Type B pancreatic cell (in vitro differentiated cells): Measurements from ENCODE around the gene FSCN2. TPM values are rescaled to one million over a fixed set of nuclear protein-coding genes. Genes with fewer than 3 reads are reported as not detected.
A peak's percentile ranks its signal among the peaks of the same experiment; 100 is the strongest.

Source experiments
- DNase-seq: peaks from one replicate; pipeline ENCODE4 v3.0.0; 2021; ENCODE audit warnings: mixed read lengths; ENCODE audit not compliant: unreplicated experiment; ENCODE audit errors: extremely low spot score
- H3K27ac Mint-ChIP-seq: 2 replicates; pipeline ENCODE4 v1.8.0; 2021; ENCODE audit warnings: mild to moderate bottlenecking, mixed read lengths
- H3K27me3 Mint-ChIP-seq: 2 replicates; pipeline ENCODE4 v1.8.0; 2021; ENCODE audit warnings: mixed read lengths
- H3K36me3 Mint-ChIP-seq: 2 replicates; pipeline ENCODE4 v1.8.0; 2021; ENCODE audit warnings: mixed read lengths
- H3K4me1 Mint-ChIP-seq: one replicate; pipeline ENCODE4 v1.8.0; 2021; ENCODE audit warnings: mixed read lengths; ENCODE audit not compliant: unreplicated experiment
- H3K4me3 Mint-ChIP-seq: 2 replicates; pipeline ENCODE4 v1.8.0; 2021; ENCODE audit warnings: mild to moderate bottlenecking, mixed read lengths
- H3K9me3 Mint-ChIP-seq: 2 replicates; pipeline ENCODE4 v1.8.0; 2021; ENCODE audit warnings: mixed read lengths
- total RNA-seq: library from RNA; stranded (reverse); gene quantifications from 2 replicates; pipeline ENCODE4 v1.2.1, GENCODE V29; 2021; ENCODE audit warnings: low replicate concordance
- TF ChIP-seq, protein P1 (sequence below): fragments of 200-600 bp; sonication (generic); conservative IDR thresholded peaks from 2 replicates; pipeline ENCODE4 v1.5.0; 2021; ENCODE audit warnings: antibody characterized with exemption, mild to moderate bottlenecking

FSCN2 gene
- total RNA-seq, 1 donor from 2014 or later = 3.8 TPM

DNA sequence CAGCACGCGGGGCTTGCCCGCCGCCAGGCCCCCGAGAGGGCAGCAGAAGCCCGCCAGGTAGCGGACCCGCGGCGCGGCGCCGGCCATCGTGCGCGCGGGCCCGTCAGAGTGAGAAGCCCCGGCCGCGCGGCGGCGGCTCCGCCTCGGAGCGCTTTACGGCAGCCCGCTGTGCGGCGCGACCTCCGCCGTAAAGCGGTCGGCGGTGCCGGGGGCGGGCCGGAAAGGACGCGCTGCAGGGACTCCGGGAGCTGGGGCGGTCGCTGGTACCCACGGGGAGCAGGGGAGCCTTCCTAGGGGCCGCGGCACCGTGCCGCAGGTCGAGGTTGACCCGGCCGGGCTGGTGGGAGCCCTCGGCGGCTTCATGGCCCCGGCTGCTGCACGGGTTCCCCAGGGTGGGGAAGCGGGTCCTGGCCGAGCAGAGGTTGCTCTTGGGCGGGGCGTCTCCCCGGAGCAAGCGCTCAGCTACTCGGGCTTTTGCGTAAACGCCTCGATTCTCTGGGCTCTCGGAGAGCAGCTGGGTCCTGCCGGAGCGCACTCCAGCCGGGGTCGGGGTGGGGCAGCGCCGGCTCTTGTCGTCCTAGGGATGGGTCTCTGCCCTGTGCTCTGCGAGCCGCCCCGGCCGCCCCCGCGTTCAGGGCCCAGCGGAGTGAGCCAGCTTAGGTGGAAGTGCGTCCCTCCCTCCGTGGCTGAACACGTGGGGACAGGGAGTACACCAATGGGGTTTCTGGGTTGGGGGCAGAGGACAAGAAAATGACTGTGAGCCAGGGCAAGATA lies 24.3 kb downstream of the FSCN2 start, which contains the start of gene FAAP100:
Gene FAAP100 (minus strand): TSS at position 110 of the 774 bp plus-strand sequence. CDS start 23 bp downstream, at position 87.
- DNase-seq = peak; percentile 86
- H3K27ac Mint-ChIP-seq = peak within 1 kb of the TSS; percentile 76
- no peaks in the 10 kb centered on the region for H3K27me3 Mint-ChIP-seq

GRCh38 chr17:81553018-81553615 lies 24.9 kb downstream of the FSCN2 start:
- Mint-ChIP-seq H3K27ac (peak overlapping the region; percentile 76), H3K9me3 (no peaks in the 10 kb centered on the region), H3K27me3 (no peaks in the 10 kb centered on the region), H3K4me3 (peak overlapping the region; percentile 88), H3K4me1 (peaks cover 28% of the 10 kb centered on the region), H3K36me3 (peaks cover 13% of the 10 kb centered on the region)
- no peak for DNase-seq
- TF ChIP-seq, protein P1, sequence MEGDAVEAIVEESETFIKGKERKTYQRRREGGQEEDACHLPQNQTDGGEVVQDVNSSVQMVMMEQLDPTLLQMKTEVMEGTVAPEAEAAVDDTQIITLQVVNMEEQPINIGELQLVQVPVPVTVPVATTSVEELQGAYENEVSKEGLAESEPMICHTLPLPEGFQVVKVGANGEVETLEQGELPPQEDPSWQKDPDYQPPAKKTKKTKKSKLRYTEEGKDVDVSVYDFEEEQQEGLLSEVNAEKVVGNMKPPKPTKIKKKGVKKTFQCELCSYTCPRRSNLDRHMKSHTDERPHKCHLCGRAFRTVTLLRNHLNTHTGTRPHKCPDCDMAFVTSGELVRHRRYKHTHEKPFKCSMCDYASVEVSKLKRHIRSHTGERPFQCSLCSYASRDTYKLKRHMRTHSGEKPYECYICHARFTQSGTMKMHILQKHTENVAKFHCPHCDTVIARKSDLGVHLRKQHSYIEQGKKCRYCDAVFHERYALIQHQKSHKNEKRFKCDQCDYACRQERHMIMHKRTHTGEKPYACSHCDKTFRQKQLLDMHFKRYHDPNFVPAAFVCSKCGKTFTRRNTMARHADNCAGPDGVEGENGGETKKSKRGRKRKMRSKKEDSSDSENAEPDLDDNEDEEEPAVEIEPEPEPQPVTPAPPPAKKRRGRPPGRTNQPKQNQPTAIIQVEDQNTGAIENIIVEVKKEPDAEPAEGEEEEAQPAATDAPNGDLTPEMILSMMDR = no peak

More for the DNA sequence above, 24.3 kb downstream of the FSCN2 start, which contains the start of gene FAAP100:
- Mint-ChIP-seq H3K9me3 (no peaks in the 10 kb centered on the region), H3K36me3 (peaks cover 12% of the 10 kb centered on the region), H3K4me1 (peaks cover 28% of the 10 kb centered on the region), H3K4me3 (peak within 1 kb of the TSS; percentile 90)
- TF ChIP-seq, protein P1 = no peak

GRCh38 chr17:81553616-81554181 lies 25.5 kb downstream of the FSCN2 start:
- peak overlapping the region; percentile 88 for H3K4me3 Mint-ChIP-seq
- no peak for DNase-seq
- H3K9me3 Mint-ChIP-seq = no peaks in the 10 kb centered on the region
- H3K27ac Mint-ChIP-seq = peak overlapping the region; percentile 76
- peaks cover 28% of the 10 kb centered on the region for H3K4me1 Mint-ChIP-seq
- TF ChIP-seq, protein P1 = no peak
- H3K27me3 Mint-ChIP-seq = no peaks in the 10 kb centered on the region
- peaks cover 13% of the 10 kb centered on the region for H3K36me3 Mint-ChIP-seq

DNA sequence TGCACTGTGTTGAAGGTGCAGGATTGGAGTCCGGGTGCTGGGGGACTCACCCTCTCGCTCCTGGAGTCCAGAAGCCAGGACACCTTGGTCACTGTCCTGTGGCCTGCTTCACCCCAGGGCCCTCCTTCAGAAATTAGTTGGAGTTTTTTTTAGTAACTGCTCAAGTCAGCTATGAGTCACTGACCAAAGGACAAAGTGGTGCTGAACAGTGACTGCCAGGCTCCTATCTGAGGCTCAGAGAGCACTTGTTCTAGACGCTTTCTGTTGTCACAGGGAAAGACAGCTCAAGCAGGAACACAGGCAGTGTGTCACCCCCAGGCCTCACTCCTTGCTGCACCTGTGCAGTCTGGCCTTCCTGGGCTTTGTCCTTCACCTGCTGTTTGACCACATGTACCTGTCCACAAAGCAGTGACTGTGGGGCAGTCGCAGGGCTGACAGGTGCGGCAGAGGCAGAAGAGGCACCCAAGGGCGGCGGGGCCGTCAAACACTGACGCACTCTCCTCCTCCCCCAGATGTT lies 28.1 kb downstream of the FSCN2 start:
- DNase-seq = no peak
- Mint-ChIP-seq H3K4me1 (peaks cover 16% of the 10 kb centered on the region), H3K9me3 (no peaks in the 10 kb centered on the region), H3K36me3 (peaks cover 4% of the 10 kb centered on the region), H3K27ac (no peak overlapping the region), H3K27me3 (no peaks in the 10 kb centered on the region), H3K4me3 (no peak overlapping the region)
- TF ChIP-seq, protein P1 = no peak

GRCh38 chr17:81556863-81557262 lies 28.7 kb downstream of the FSCN2 start:
- no peak for DNase-seq
- Mint-ChIP-seq H3K9me3 (no peaks in the 10 kb centered on the region), H3K27ac (no peak overlapping the region), H3K4me3 (no peak overlapping the region), H3K4me1 (peaks cover 12% of the 10 kb centered on the region), H3K27me3 (no peaks in the 10 kb centered on the region), H3K36me3 (peaks cover 4% of the 10 kb centered on the region)
- TF ChIP-seq, protein P1 = no peak
